GM12872 (cell line): Measurements from ENCODE around the gene SORCS2.

Source experiments
- CTCF ChIP-seq: IDR thresholded peaks from 3 replicates; pipeline ENCODE4 v1.5.1; 2011; ENCODE audit warnings: low read depth, mild to moderate bottlenecking, low read length, moderate library complexity; ENCODE audit not compliant: insufficient read depth

Gene SORCS2

GRCh38 chr4:7532043-7532442 lies 339.7 kb downstream of the SORCS2 start:
- no peak for TF ChIP-seq CTCF

GRCh38 chr4:7533267-7533666 lies 340.9 kb downstream of the SORCS2 start:
- TF ChIP-seq CTCF, result no peak

- no peak for TF ChIP-seq CTCF
Measured at GRCh38 chr4:7535094-7535493, 342.8 kb downstream of the SORCS2 start.

GRCh38 chr4:7535619-7536018 lies 343.3 kb downstream of the SORCS2 start:
- TF ChIP-seq CTCF, result no peak

- no peak for TF ChIP-seq CTCF
Measured at GRCh38 chr4:7536876-7537275, 344.5 kb downstream of the SORCS2 start.

- no peak for TF ChIP-seq CTCF
Measured at GRCh38 chr4:7537853-7538400, 345.6 kb downstream of the SORCS2 start.

- no peak for TF ChIP-seq CTCF
Measured at GRCh38 chr4:7538518-7538917, 346.2 kb downstream of the SORCS2 start.
